Transverse colon (tissue), 4 donors: Measurements from ENCODE around the gene OPN1LW.
"Not testable (repeated sequence)": the region's sequence is repeated elsewhere in the genome, so short reads cannot be mapped to it uniquely, and the experiment has no call there.

Experiments
- CTCF ChIP-seq, 5 experiments: fragments of 200-600 bp in 3 of 5; fragments of 450-650 bp in 2 of 5; sonication (generic) in 3 of 5; IDR thresholded peaks; 1 replicate in 2 of 5; 2 replicates in 3 of 5; pipeline ENCODE4 v1.5.1; 2016 to 2017; ENCODE audit warnings: antibody characterized with exemption in 5 of 5, inconsistent platforms in 3 of 5, mild to moderate bottlenecking in 2 of 5, moderate library complexity in 1 of 5
- POLR2A ChIP-seq: fragments of 450-650 bp; IDR thresholded peaks from one replicate; pipeline ENCODE4 v1.6.1; 2016; ENCODE audit warnings: antibody characterized with exemption, mild to moderate bottlenecking, moderate library complexity
- POLR2AphosphoS5 ChIP-seq, 3 donors: sonication (generic); formaldehyde crosslinking; IDR thresholded peaks; one replicate each; pipeline ENCODE4 v1.6.1; 2016; ENCODE audit warnings: antibody characterized with exemption in 3 of 3

- not testable (repeated sequence) for TF ChIP-seq POLR2AphosphoS5 (IDR thresholded peaks at IDR 0.05); CTCF (IDR thresholded peaks at IDR 0.05); POLR2A
These were observed 50.3 kb downstream of the OPN1LW start for GRCh38 chrX:154194316-154194715.
